Cerebellar cortex (tissue), 1 donor: ENCODE data around the gene SNX1.
"Not testable (repeated sequence)": the region's sequence is repeated elsewhere in the genome, so short reads cannot be mapped to it uniquely, and the experiment has no call there.

Experiments used
- DNase-seq: peaks from one replicate; pipeline ENCODE4 v3.0.0-alpha.2; 2015; ENCODE audit warnings: low spot score

The SNX1 gene

GRCh38 chr15:64072812-64073211 is 23.0 kb upstream of the SNX1 start:
- no peak for DNase-seq

- not testable (repeated sequence) for DNase-seq
These were observed 22.3 kb upstream of the SNX1 start for GRCh38 chr15:64073496-64073895.

- DNase-seq: no peak
These were observed 13.0 kb upstream of the SNX1 start for GRCh38 chr15:64082757-64083156.

GRCh38 chr15:64089543-64090280 is 6.1 kb upstream of the SNX1 start:
- DNase-seq: no peak

- no peak for DNase-seq
These were observed 5.3 kb upstream of the SNX1 start for GRCh38 chr15:64090527-64090926.

- DNase-seq: peak; percentile 24
These were observed 3.5 kb upstream of the SNX1 start for GRCh38 chr15:64092075-64092820.

GRCh38 chr15:64092864-64093626 is 2.7 kb upstream of the SNX1 start:
- peak; percentile 40 for DNase-seq

- DNase-seq: peak; percentile 99
These were observed 2.0 kb upstream of the SNX1 start, which contains the start of gene CIAO2A for GRCh38 chr15:64093627-64094417. Gene CIAO2A, minus strand, starts transcription at chr15:64093838. Its CDS starts 70 bp downstream, at chr15:64093768.

GRCh38 chr15:64095431-64095794 is 369 bp upstream of the SNX1 start:
- no peak for DNase-seq

GRCh38 chr15:64096668-64097384 is 1.0 kb downstream of the SNX1 start:
- DNase-seq: peak; percentile 31

GRCh38 chr15:64099379-64099778 is 3.6 kb downstream of the SNX1 start:
- no peak for DNase-seq

GRCh38 chr15:64100958-64101357 is 5.2 kb downstream of the SNX1 start:
- DNase-seq: no peak

GRCh38 chr15:64102497-64102896 is 6.7 kb downstream of the SNX1 start:
- DNase-seq: no peak

- DNase-seq: no peak
These were observed 9.4 kb downstream of the SNX1 start for GRCh38 chr15:64105113-64105704.

GRCh38 chr15:64107337-64107736 is 11.6 kb downstream of the SNX1 start:
- DNase-seq: no peak

- not testable (repeated sequence) for DNase-seq
These were observed 14.4 kb downstream of the SNX1 start for GRCh38 chr15:64110108-64110701.

- no peak for DNase-seq
These were observed 15.3 kb downstream of the SNX1 start for GRCh38 chr15:64110950-64111678.

- DNase-seq: no peak
These were observed 15.9 kb downstream of the SNX1 start for GRCh38 chr15:64111679-64112050.

- no peak for DNase-seq
These were observed 16.4 kb downstream of the SNX1 start for GRCh38 chr15:64112073-64112772.
